MCF 10A (cell line): Measurements from ENCODE around the gene ENTPD7. TPM values are rescaled to one million over a fixed set of nuclear protein-coding genes. Genes with fewer than 3 reads are reported as not detected.

Experiments
- BruUV-seq: library from RNA; stranded (reverse); fragments of 400-500 nt; replicated peaks from 2 replicates; lab custom pipeline; 2021; lab: Mats Ljungman, UMichigan
- CTCF ChIA-PET: fragments of 300-600 bp; sonication (Branson Sonifier 250); formaldehyde crosslinking; extraction: SDS; loops from one replicate; lab custom pipeline; 2021; ENCODE audit warnings: antibody characterized with exemption, inconsistent platforms; lab: Yijun Ruan, JAX
- POLR2A ChIA-PET: fragments of 300-600, 350-650 bp; sonication (Branson Sonifier 250); formaldehyde crosslinking; extraction: SDS; loops from one replicate; lab custom pipeline; 2020; ENCODE audit warnings: antibody characterized with exemption, inconsistent platforms; lab: Yijun Ruan, JAX
- DNase-seq: peaks from one replicate; pipeline ENCODE4 v3.0.0-alpha.2; 2018; ENCODE audit not compliant: unreplicated experiment
- H3K27ac Mint-ChIP-seq: one replicate; pipeline ENCODE4 v1.8.0; 2022; ENCODE audit warnings: mild to moderate bottlenecking, low read depth, mixed read lengths; ENCODE audit not compliant: unreplicated experiment
- H3K27me3 Mint-ChIP-seq: one replicate; pipeline ENCODE4 v1.8.0; 2022; ENCODE audit warnings: mixed read lengths; ENCODE audit not compliant: insufficient read depth, unreplicated experiment
- H3K36me3 Mint-ChIP-seq: one replicate; pipeline ENCODE4 v1.8.0; 2022; ENCODE audit warnings: mild to moderate bottlenecking, moderate library complexity, mixed read lengths; ENCODE audit not compliant: insufficient read depth, unreplicated experiment
- H3K4me1 Mint-ChIP-seq: one replicate; pipeline ENCODE4 v1.8.0; 2022; ENCODE audit warnings: mixed read lengths; ENCODE audit not compliant: insufficient read depth, unreplicated experiment
- H3K4me3 Mint-ChIP-seq: one replicate; pipeline ENCODE4 v1.8.0; 2022; ENCODE audit warnings: mild to moderate bottlenecking, moderate library complexity, mixed read lengths; ENCODE audit not compliant: unreplicated experiment
- H3K9me3 Mint-ChIP-seq: one replicate; pipeline ENCODE4 v1.8.0; 2022; ENCODE audit warnings: mixed read lengths; ENCODE audit not compliant: unreplicated experiment
- CTCF ChIP-seq: fragments of 200-600 bp; IDR thresholded peaks from one replicate; pipeline ENCODE4 v1.8.0; 2022; ENCODE audit warnings: antibody characterized with exemption, mild to moderate bottlenecking; ENCODE audit not compliant: unreplicated experiment
- intact Hi-C: fragments of 100-400 bp; cut with micrococcal nuclease; formaldehyde crosslinking; loops from 2 replicates; pipeline ENCODE4 v1.14.1; 2022
- total RNA-seq: library from RNA; stranded (reverse); gene quantifications from 2 replicates; pipeline ENCODE4 v1.2.3, GENCODE V29; 2022

ENTPD7 gene
- total RNA-seq, 1 experiment from 2014 or later: 18.3 TPM

GRCh38 chr10:99720387-99720786 lies 61.1 kb downstream of the ENTPD7 start:
- H3K4me1 Mint-ChIP-seq: no peaks in the 10 kb centered on the region
- CTCF ChIA-PET: interaction anchor here (0.6 to 3.9 kb wide), 3 partner anchors 9 to 283 kb away, joined by 3 to 27 read pairs (median 3); no protein-coding TSS in a partner anchor
- TF ChIP-seq CTCF: no peak
- no peaks in the 10 kb centered on the region for H3K27me3 Mint-ChIP-seq
- no peak overlapping the region for H3K27ac Mint-ChIP-seq
- POLR2A ChIA-PET: interaction anchor here (1.2 to 3.3 kb wide), 3 partner anchors 12 to 90 kb away, joined by 3 to 24 read pairs (median 4); partner anchors contain the start of genes COX15 and CUTC
- H3K4me3 Mint-ChIP-seq: no peak overlapping the region
- no peaks in the 10 kb centered on the region for H3K9me3 Mint-ChIP-seq
- intact Hi-C loops: no loop called here
- no peak for DNase-seq
- H3K36me3 Mint-ChIP-seq: peaks cover 92% of the 10 kb centered on the region
- no TSS peak for BruUV-seq

- H3K4me1 Mint-ChIP-seq: peaks cover 25% of the 10 kb centered on the region
- no peaks in the 10 kb centered on the region for H3K27me3 Mint-ChIP-seq
- no peaks in the 10 kb centered on the region for H3K9me3 Mint-ChIP-seq
- no peak overlapping the region for H3K4me3 Mint-ChIP-seq
- BruUV-seq: no TSS peak
- no peak for TF ChIP-seq CTCF
- intact Hi-C loops: loop anchor here (5.0 kb wide), 3 partner anchors 73 to 117 kb away; partner anchors contain the start of gene ENTPD7
- CTCF ChIA-PET: interaction anchor here (1.6 kb wide), 1 partner anchor 19 kb away, joined by 4 read pairs; no protein-coding TSS in a partner anchor
- POLR2A ChIA-PET: interaction anchor here (0.9 to 4.8 kb wide), 4 partner anchors 22 to 300 kb away, joined by 4 to 51 read pairs (median 22); partner anchors contain the start of genes GOT1 and SLC25A28
- DNase-seq: peak; percentile 11
- peak overlapping the region; percentile 53 for H3K27ac Mint-ChIP-seq
- peaks cover 39% of the 10 kb centered on the region for H3K36me3 Mint-ChIP-seq
Observed at GRCh38 chr10:99730026-99730425, 70.7 kb downstream of the ENTPD7 start.

GRCh38 chr10:99731306-99732032 lies 72.2 kb downstream of the ENTPD7 start:
- H3K36me3 Mint-ChIP-seq: peaks cover 31% of the 10 kb centered on the region
- BruUV-seq: TSS peak; percentile 84
- ChIA-PET CTCF (interaction anchor here (0.6 to 1.8 kb wide), 14 partner anchors 11 to 1259 kb away, joined by 3 to 5 read pairs (median 3); no protein-coding TSS in a partner anchor), POLR2A (interaction anchor here (0.5 to 4.8 kb wide), 40 partner anchors 8 to 1590 kb away, joined by 3 to 129 read pairs (median 4); partner anchors contain the start of genes ABCC2, CWF19L1, DNMBP and ENTPD7)
- no peak for TF ChIP-seq CTCF
- H3K27me3 Mint-ChIP-seq: no peaks in the 10 kb centered on the region
- peaks cover 29% of the 10 kb centered on the region for H3K4me1 Mint-ChIP-seq
- H3K4me3 Mint-ChIP-seq: peak overlapping the region; percentile 88
- H3K9me3 Mint-ChIP-seq: no peaks in the 10 kb centered on the region
- DNase-seq: no peak
- intact Hi-C loops: loop anchor here (1.0 to 5.0 kb wide), 4 partner anchors 48 to 116 kb away; partner anchors contain the start of gene ENTPD7
- H3K27ac Mint-ChIP-seq: peak overlapping the region; percentile 93
